Hematopoietic multipotent progenitor cell treated with erythropoietin and hydrocortisone succinate and interleukin-3 and kit ligand, for 15 days (in vitro differentiated cells): ENCODE results near the gene CASP14.
"Not testable (repeated sequence)": the region's sequence is repeated elsewhere in the genome, so short reads cannot be mapped to it uniquely, and the experiment has no call there.

Experiments
- DNase-seq: peaks from one replicate; pipeline ENCODE4 v3.0.0-alpha.2; 2015; ENCODE audit warnings: low spot score

Gene CASP14

DNA sequence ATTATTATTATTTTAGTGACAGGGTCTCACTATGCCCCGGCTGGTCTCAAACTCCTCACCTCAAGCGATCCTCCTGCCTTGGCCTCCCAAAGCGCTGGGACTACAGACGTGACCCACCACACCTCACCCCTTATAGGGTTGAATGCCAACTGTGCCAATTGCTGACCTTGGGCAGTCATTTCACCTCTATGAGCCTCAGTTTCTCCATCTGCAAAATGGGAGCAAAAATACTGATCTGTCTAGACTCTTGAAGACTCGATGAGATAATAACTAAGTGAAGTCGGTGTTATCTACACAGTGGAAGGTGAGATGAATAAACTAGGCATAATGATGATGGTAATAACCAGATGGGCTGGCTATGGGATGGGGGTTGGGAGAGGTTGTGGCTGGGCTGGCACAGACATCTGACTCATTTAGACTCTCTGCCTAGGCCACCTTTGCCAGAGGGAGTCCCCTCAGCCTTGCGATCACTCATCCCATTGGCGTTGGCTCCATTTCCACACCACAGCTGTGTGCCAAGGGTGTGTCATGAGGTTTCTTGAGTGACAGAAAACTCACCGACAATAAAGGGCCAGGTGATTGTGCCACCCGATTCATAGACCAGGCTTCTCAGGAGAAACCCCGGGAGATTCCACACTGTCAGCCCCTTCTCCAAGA, at the start of gene CASP14:
Gene CASP14 (plus strand): TSS at position 596 of the 657 bp plus-strand sequence. CDS start 2,772 bp downstream, outside the sequence.
- no peak for DNase-seq

DNA sequence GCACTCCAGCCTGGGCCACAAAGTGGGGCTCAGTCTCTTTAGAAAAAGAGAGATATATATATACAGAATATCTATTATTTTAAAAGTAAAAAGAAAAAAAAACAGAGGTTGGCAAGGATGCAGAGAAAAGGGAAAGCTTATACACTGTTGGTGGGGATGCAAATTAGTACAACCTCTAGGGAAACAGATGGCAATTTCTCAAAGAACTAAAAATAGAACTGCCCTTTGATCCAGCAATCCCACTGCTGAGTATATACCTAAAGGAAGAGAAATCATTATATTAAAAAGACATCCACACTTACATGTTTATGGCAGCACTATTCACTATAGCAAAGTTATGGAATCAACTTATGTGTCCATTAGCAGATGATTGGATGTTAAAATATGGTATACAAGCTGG, 41.0 kb upstream of the CASP14 start:
- DNase-seq = no peak

- no peak for DNase-seq
These were observed 38.6 kb upstream of the CASP14 start for GRCh38 chr19:15010501-15011300.

GRCh38 chr19:15014579-15014978, 34.7 kb upstream of the CASP14 start:
- DNase-seq = no peak

DNA sequence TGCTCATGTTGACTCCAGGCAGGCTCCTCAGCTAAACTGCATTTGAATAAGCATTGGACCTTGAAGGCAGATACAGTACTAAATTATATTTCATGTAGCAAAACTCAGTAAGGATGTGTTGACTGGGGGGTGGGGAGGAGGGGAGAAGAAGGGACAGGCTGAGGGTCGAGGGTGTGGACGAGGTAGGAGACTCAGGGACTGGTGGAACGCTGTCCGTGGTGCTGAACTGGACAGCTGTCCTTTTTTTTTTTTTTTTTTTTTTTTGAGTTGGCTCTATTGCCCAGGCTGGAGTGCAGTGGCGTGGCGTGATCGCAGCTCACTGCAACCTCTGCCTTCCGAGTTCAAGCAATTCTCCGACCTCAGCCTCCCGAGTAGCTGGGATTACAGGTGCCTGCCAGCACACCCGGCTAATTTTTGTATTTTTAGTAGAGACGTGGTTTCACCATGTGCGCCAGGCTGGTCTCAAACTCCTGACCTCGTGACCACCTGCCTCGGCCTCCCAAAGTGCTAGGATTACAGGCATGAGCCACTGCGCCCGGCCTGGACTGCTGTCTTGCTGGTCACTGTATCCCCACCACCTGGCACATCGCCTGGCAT, 33.2 kb upstream of the CASP14 start:
- no peak for DNase-seq

- not testable (repeated sequence) for DNase-seq
These were observed 30.4 kb upstream of the CASP14 start for GRCh38 chr19:15018836-15019235.

GRCh38 chr19:15021286-15022007, 27.8 kb upstream of the CASP14 start:
- no peak for DNase-seq

GRCh38 chr19:15022752-15023151, 26.5 kb upstream of the CASP14 start:
- DNase-seq = no peak

DNA sequence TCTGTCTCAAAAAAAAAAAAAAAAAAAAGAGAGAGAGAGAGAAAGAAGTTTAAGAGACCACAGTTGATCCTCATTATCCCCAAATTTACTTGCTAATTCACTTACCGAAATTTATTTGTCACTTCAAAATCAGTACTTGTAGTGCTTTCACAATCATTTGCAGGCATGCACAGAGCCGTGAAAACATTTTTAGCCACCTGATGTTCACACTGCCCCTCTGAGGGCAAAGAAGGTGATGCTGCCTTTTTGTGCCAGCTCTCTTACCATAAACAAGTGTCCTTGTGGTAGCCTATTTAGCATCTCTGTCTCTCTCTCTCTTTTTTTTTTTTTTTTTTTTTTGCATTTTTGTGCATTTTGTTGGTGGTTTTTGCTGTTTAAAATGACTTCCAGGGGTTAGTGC, 24.1 kb upstream of the CASP14 start:
- no peak for DNase-seq

DNA sequence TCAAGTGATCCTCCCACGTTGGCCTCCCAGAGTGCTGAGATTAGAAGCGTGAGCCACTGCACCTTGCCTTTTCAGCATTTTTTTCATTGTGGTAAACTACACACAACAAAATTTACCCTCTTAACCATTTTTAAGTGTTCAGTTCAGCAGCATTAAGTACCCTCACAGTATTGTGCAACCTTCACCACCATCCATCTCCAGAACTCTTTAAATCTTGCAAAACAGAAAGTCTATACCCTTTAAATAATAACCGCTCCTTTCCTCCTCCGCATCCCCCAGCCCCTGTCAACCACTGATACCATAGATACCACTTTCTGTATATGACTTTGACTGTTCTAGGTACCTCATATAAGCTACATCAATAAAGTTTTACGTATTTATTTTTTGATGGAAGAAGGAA, 20.8 kb upstream of the CASP14 start:
- no peak for DNase-seq

DNA sequence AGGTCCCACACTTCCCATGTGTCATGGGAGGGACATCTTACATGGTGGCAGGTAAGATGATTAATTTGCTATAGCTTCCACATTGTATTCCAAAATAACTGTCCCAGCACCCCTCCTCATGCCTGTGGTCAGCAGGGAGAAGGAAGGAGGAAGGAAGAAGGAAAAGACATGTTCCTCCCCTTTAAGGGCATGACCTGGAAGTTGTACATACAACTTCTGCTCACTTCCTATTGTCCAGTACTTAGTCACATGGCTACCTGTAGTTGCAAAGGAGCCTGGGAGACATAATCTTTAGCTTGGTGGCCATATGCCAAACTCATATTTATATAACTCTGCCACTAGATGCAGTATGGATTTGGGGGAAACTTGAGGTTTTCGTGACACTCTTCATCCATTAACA, 17.6 kb upstream of the CASP14 start:
- no peak for DNase-seq

GRCh38 chr19:15035795-15036311, 13.4 kb upstream of the CASP14 start:
- no peak for DNase-seq

DNA sequence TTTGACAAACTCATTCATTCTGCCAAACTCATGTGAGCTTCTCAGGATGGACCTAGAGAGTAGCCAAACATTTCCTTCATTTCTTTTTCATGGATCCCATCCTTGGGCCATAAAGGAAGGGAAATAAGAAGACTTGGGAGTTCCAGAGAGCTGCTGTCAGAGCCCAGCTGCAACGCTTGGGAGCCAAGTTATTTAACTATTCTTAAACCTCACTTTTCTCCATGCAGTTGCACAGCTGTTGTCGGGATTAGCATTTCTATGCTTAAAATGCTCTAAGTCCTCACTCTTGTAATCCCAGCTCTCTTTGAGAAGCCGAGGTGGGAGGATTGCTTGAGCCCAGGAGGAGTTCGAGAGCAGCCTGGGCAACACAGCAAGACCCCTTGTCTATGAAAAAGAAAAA, 11.7 kb upstream of the CASP14 start:
- DNase-seq = no peak

- no peak for DNase-seq
These were observed 11.0 kb upstream of the CASP14 start for GRCh38 chr19:15038294-15038693.

DNA sequence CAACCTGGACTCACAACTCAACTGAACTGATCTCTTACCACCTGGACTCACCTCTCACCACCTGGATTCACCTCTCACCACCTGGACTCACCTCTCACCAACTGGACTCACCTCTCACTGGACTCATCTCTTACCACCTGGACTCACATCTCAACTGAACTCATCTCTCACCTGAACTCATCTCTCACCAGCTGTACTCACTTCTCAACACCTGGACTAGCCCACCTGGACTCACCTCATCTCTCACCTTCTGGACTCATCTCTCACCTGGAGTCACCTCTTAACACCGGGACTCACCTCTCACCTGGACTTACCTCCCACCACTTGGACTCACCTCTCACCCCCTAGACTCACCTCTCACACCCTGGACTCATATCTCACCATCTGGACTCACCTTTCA, 7.3 kb upstream of the CASP14 start:
- DNase-seq = no peak

GRCh38 chr19:15042826-15043225, 6.5 kb upstream of the CASP14 start:
- no peak for DNase-seq

DNA sequence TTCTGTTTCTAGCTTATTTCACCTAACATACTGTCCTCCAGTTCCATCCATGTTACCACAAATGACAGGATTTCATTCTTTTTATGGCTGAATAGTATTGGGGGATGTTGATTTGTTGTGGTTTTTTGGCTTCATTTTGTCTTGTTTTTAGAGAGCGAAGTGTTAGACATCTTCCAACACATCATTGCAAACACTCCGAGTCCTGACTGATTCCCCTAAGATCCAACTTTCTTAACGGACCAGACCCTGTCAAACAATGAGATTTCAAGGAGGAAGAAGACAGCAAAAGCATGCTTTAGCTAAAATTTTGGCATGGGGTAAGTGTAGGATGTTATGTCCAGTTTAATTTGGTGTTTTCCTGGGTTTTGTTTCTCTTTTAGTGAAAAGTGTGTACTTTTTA, 3.8 kb upstream of the CASP14 start:
- no peak for DNase-seq

GRCh38 chr19:15047680-15048079, 1.6 kb upstream of the CASP14 start:
- DNase-seq = no peak

- DNase-seq = no peak
These were observed 1.2 kb upstream of the CASP14 start for GRCh38 chr19:15048128-15048527.

- no peak for DNase-seq
These were observed 1.4 kb downstream of the CASP14 start for GRCh38 chr19:15050639-15051038.

DNA sequence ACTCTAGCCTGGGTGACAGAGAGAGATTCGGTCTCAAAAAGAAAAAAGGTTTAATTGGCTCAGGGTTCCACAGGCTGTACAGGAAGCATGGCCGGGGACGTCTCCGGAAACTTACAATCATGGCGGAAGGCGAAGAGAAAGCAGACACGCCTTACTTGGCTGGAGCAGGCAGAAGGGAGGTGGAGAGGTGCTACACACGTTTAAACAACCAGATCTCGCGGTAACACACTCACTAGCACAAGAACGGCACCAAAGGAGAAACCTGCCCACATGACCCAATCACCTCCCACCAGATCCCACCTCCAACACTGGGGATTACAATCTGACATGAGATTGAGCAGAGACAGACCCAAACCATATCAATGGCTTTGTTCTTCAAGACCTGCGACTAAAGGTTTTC, 12.8 kb downstream of the CASP14 start:
- DNase-seq = no peak

- DNase-seq = not testable (repeated sequence)
These were observed 21.1 kb downstream of the CASP14 start for GRCh38 chr19:15070386-15070785.
